Activated T-helper 1 cell treated with anti-CD3 and anti-CD28 coated beads, Interleukin-12 subunit alpha, Interleukin-12 subunit beta, Interleukin-2, Interleukin-4 antibody, amounts not matched to agents 30 ng/mL and 10 ng/mL and 1 ng/mL, durations not matched to agents 14 hours and 24 hours and 36 hours (primary cell): ENCODE data around the gene ESR1. TPM values are rescaled to one million over a fixed set of nuclear protein-coding genes. Genes with fewer than 3 reads are reported as not detected.

Source experiments
- DNase-seq: peaks from one replicate; pipeline ENCODE4 v3.0.0; 2021; ENCODE audit warnings: low spot score
- H3K27ac Mint-ChIP-seq: one replicate; pipeline ENCODE4 v1.8.0; 2021; ENCODE audit warnings: mild to moderate bottlenecking, mixed read lengths
- H3K27me3 Mint-ChIP-seq: one replicate; pipeline ENCODE4 v1.8.0; 2022; ENCODE audit warnings: mild to moderate bottlenecking, moderate library complexity, mixed read lengths; ENCODE audit not compliant: insufficient read depth
- H3K36me3 Mint-ChIP-seq: one replicate; pipeline ENCODE4 v1.8.0; 2021; ENCODE audit warnings: low read depth, mixed read lengths
- H3K4me1 Mint-ChIP-seq: one replicate; pipeline ENCODE4 v1.8.0; 2021; ENCODE audit warnings: low read depth, mixed read lengths
- H3K4me3 Mint-ChIP-seq: one replicate; pipeline ENCODE4 v1.8.0; 2021; ENCODE audit warnings: mild to moderate bottlenecking, moderate library complexity, mixed read lengths
- H3K9me3 Mint-ChIP-seq: one replicate; pipeline ENCODE4 v1.8.0; 2021; ENCODE audit warnings: mixed read lengths
- intact Hi-C: fragments of 100-400 bp; cut with micrococcal nuclease; formaldehyde crosslinking; loops from one replicate; pipeline ENCODE4 v1.15.1; 2024
- total RNA-seq: library from RNA; stranded (reverse); gene quantifications from 2 replicates; pipeline ENCODE4 v1.2.3, GENCODE V29; 2022

ESR1 gene
- total RNA-seq, 1 donor from 2014 or later: 0.34 TPM

DNA sequence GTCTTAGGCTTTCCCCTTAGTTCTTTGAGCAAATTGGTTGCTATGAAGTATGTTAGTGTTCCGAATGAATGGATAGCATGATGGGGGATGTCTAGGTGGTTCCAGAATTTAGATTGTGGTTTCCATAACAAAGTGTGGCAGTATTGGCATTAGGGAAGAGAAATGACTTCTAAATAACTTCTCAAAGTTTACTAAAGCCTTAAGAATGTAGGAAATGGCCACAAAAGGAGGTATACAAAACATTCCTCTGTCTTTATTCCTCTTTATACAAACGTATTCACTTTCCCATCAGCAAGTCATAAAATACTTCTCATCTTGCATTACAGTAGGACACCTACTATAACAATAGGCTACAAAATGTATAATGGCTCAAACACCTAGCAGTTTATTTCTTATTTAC lies 279.6 kb downstream of the ESR1 start:
- Mint-ChIP-seq H3K4me1 (no peaks in the 10 kb centered on the region), H3K36me3 (no peaks in the 10 kb centered on the region), H3K9me3 (no peaks in the 10 kb centered on the region), H3K27ac (no peak overlapping the region), H3K27me3 (peaks cover 2% of the 10 kb centered on the region), H3K4me3 (no peak overlapping the region)
- intact Hi-C loops: no loop called here
- DNase-seq: no peak

DNA sequence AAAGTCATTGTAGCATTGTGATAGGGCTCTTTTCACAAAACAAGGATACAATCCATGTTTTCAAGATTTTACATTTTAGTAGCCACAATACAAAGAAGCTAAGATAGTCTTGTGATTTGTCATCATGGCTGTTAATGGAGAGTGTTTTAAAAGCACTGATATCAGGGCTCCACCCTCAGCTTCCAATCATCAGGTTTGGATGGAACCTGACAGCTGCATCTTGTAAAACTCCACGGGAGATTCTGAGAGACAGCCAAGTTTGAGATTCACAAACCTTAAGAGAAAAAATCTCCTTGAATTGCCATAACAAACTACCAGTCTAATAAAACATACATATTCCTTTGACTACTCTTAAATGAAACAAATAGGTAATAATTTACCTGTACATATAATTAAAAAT lies 280.2 kb downstream of the ESR1 start:
- H3K36me3 Mint-ChIP-seq: no peaks in the 10 kb centered on the region
- H3K27me3 Mint-ChIP-seq: peaks cover 2% of the 10 kb centered on the region
- intact Hi-C loops: no loop called here
- no peak for DNase-seq
- no peak overlapping the region for H3K4me3 Mint-ChIP-seq
- H3K4me1 Mint-ChIP-seq: no peaks in the 10 kb centered on the region
- no peak overlapping the region for H3K27ac Mint-ChIP-seq
- H3K9me3 Mint-ChIP-seq: no peaks in the 10 kb centered on the region

DNA sequence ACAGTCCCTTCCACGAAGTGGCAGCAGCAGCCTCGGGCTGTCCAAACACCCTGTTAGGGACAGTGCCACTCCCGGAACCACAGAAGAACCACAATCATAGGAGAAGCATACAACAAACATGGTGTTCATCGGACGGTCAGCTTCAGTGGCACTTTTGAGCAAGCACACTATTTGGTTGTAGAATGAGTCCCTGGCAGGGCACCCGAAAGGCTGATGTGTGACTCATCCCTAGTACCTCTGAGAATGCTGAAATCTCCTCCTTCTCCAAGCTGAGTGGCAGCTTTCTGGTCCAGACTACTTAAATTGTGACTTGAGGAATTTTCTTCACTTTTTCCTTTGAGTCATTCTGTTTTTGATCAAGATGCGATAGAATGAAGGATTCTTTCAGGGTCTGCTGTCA lies 282.5 kb downstream of the ESR1 start:
- no peaks in the 10 kb centered on the region for H3K9me3 Mint-ChIP-seq
- H3K4me1 Mint-ChIP-seq: no peaks in the 10 kb centered on the region
- H3K4me3 Mint-ChIP-seq: no peak overlapping the region
- intact Hi-C loops: no loop called here
- DNase-seq: no peak
- H3K27ac Mint-ChIP-seq: no peak overlapping the region
- no peaks in the 10 kb centered on the region for H3K36me3 Mint-ChIP-seq
- peaks cover 2% of the 10 kb centered on the region for H3K27me3 Mint-ChIP-seq

DNA sequence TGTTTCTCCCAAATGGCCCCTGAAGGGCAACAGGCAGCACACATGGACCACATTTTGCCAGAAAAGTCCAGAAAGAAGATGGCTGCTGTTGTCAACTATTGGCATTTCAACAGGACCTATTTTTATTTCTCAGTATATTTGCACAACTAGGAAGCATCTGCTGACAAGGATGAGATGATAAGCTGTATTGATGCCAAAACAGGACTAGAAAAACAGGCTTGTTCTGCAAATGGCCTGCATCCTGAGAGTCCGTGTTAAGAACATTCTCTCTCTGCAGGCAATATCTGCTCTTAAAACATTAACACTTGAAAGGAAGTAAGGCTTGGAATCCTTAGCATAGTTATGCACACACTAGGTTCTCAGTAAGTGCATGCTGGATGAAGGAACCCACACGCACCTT lies 283.7 kb downstream of the ESR1 start:
- H3K27me3 Mint-ChIP-seq: peaks cover 2% of the 10 kb centered on the region
- intact Hi-C loops: no loop called here
- H3K4me3 Mint-ChIP-seq: no peak overlapping the region
- H3K36me3 Mint-ChIP-seq: no peaks in the 10 kb centered on the region
- no peaks in the 10 kb centered on the region for H3K9me3 Mint-ChIP-seq
- DNase-seq: no peak
- H3K27ac Mint-ChIP-seq: no peak overlapping the region
- no peaks in the 10 kb centered on the region for H3K4me1 Mint-ChIP-seq

DNA sequence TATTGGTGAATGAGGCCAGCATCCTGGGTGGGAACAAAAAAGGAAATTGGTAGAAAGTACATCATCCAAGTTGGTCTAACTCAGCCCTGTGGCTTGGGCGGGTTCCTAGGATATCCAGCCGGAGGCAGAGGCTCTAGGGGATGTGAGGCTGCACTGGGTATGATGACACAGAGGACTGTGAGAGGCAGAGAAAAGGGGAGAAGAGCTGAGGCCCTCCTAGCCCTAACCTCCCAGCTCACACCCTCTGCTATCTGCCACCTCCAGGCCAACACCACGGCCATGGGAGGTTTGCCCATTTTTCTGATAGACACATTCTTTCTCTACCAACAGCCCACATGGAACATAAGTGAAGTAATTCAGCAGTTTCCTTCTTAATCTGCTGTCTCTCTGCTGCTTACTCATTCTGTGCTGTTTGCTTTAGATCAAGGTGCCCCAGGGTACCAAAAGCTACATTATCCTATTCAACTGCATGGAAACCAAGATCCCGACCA lies 284.4 kb downstream of the ESR1 start:
- H3K4me1 Mint-ChIP-seq: no peaks in the 10 kb centered on the region
- peaks cover 2% of the 10 kb centered on the region for H3K27me3 Mint-ChIP-seq
- no peak for DNase-seq
- H3K27ac Mint-ChIP-seq: no peak overlapping the region
- intact Hi-C loops: no loop called here
- no peak overlapping the region for H3K4me3 Mint-ChIP-seq
- no peaks in the 10 kb centered on the region for H3K36me3 Mint-ChIP-seq
- no peaks in the 10 kb centered on the region for H3K9me3 Mint-ChIP-seq

DNA sequence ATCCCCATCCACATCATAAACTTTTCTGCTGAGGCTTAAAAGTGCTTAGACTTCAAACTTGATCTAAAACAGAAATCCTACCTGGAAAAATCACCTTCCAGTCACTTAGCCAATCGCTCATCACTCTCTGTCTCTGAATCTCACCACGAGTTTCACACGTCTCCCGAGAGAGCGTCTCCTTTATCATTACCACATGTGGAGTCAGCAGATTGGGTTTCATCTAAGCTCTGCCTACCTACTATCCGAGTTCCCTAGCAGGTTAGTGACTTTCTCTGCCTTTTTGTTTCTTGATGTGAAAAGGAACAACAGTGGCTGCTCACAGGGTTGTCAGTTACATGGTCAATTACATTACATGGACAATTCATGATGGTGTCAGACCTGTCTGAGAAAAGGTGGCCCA lies 286.2 kb downstream of the ESR1 start:
- H3K9me3 Mint-ChIP-seq: no peaks in the 10 kb centered on the region
- intact Hi-C loops: no loop called here
- H3K27me3 Mint-ChIP-seq: no peaks in the 10 kb centered on the region
- no peaks in the 10 kb centered on the region for H3K4me1 Mint-ChIP-seq
- no peak overlapping the region for H3K27ac Mint-ChIP-seq
- H3K36me3 Mint-ChIP-seq: no peaks in the 10 kb centered on the region
- DNase-seq: no peak
- no peak overlapping the region for H3K4me3 Mint-ChIP-seq

DNA sequence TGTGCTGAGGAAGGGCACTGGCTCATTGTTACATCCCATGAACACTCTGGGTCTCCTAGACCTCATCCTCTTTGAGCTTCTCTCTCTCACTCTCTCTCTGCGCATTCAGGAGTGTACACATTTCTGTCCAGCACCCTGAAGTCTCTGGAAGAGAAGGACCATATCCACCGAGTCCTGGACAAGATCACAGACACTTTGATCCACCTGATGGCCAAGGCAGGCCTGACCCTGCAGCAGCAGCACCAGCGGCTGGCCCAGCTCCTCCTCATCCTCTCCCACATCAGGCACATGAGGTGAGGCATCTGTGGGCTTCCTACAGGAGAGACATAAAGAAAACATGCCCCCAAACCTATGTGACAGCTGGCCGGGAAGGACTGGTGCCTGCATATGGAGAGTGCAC lies 286.8 kb downstream of the ESR1 start:
- Mint-ChIP-seq H3K36me3 (no peaks in the 10 kb centered on the region), H3K4me3 (no peak overlapping the region), H3K27me3 (no peaks in the 10 kb centered on the region), H3K27ac (no peak overlapping the region), H3K4me1 (no peaks in the 10 kb centered on the region), H3K9me3 (no peaks in the 10 kb centered on the region)
- intact Hi-C loops: no loop called here
- DNase-seq: no peak

GRCh38 chr6:152094992-152095592 lies 287.6 kb downstream of the ESR1 start:
- no peak for DNase-seq
- H3K27ac Mint-ChIP-seq: no peak overlapping the region
- H3K4me1 Mint-ChIP-seq: no peaks in the 10 kb centered on the region
- no peaks in the 10 kb centered on the region for H3K9me3 Mint-ChIP-seq
- no peak overlapping the region for H3K4me3 Mint-ChIP-seq
- H3K27me3 Mint-ChIP-seq: no peaks in the 10 kb centered on the region
- no peaks in the 10 kb centered on the region for H3K36me3 Mint-ChIP-seq
- intact Hi-C loops: no loop called here

DNA sequence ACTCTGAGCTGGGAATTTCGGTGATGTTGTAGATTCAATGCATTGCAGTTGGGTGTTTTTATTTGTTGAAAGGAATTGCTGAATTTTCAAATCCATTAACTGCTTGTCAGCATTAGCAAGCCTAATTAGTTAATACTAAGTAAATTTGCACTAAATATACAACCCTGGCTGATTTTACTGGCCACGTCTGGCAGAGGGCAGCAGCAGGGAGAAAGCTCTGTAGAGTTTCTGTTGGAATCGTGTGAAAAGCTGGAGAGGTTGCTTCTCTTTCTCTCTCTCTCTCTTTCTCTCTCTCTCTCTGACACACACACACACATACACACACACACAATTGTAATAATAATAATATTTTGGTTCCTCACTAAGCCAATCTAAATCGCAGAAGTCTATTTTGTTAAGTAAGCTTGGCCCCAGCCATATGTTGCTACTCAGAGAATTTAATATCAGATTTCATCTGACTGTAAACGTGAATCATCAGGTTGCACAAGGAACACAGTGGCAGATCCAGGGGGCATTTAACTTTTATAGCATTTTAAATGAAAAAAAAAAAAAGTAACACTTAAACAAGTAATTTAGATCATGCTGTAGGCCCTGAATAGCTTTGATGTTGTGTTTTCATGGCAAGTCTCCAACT lies 289.5 kb downstream of the ESR1 start:
- Mint-ChIP-seq H3K9me3 (no peaks in the 10 kb centered on the region), H3K27ac (no peak overlapping the region), H3K36me3 (no peaks in the 10 kb centered on the region), H3K27me3 (peaks cover 2% of the 10 kb centered on the region), H3K4me3 (no peak overlapping the region), H3K4me1 (no peaks in the 10 kb centered on the region)
- intact Hi-C loops: no loop called here
- no peak for DNase-seq

GRCh38 chr6:152098683-152099082 lies 291.2 kb downstream of the ESR1 start:
- no peak for DNase-seq
- H3K27me3 Mint-ChIP-seq: peaks cover 2% of the 10 kb centered on the region
- no peaks in the 10 kb centered on the region for H3K36me3 Mint-ChIP-seq
- no peaks in the 10 kb centered on the region for H3K4me1 Mint-ChIP-seq
- intact Hi-C loops: no loop called here
- H3K9me3 Mint-ChIP-seq: no peaks in the 10 kb centered on the region
- no peak overlapping the region for H3K4me3 Mint-ChIP-seq
- H3K27ac Mint-ChIP-seq: no peak overlapping the region

DNA sequence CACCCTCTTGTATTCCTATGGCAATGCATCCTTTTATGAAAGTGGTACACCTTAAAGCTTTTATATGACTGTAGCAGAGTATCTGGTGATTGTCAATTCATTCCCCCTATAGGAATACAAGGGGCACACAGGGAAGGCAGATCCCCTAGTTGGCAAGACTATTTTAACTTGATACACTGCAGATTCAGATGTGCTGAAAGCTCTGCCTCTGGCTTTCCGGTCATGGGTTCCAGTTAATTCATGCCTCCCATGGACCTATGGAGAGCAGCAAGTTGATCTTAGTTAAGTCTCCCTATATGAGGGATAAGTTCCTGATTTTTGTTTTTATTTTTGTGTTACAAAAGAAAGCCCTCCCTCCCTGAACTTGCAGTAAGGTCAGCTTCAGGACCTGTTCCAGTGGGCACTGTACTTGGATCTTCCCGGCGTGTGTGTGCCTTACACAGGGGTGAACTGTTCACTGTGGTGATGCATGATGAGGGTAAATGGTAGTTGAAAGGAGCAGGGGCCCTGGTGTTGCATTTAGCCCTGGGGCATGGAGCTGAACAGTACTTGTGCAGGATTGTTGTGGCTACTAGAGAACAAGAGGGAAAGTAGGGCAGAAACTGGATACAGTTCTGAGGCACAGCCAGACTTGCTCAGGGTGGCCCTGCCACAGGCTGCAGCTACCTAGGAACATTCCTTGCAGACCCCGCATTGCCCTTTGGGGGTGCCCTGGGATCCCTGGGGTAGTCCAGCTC lies 292.1 kb downstream of the ESR1 start:
- intact Hi-C loops: no loop called here
- Mint-ChIP-seq H3K27me3 (peaks cover 2% of the 10 kb centered on the region), H3K27ac (no peak overlapping the region), H3K9me3 (no peaks in the 10 kb centered on the region), H3K4me3 (no peak overlapping the region), H3K4me1 (no peaks in the 10 kb centered on the region), H3K36me3 (no peaks in the 10 kb centered on the region)
- no peak for DNase-seq

- no peak for DNase-seq
- H3K27ac Mint-ChIP-seq: no peak overlapping the region
- H3K9me3 Mint-ChIP-seq: no peaks in the 10 kb centered on the region
- H3K4me3 Mint-ChIP-seq: no peak overlapping the region
- intact Hi-C loops: no loop called here
- no peaks in the 10 kb centered on the region for H3K36me3 Mint-ChIP-seq
- H3K27me3 Mint-ChIP-seq: peaks cover 2% of the 10 kb centered on the region
- H3K4me1 Mint-ChIP-seq: no peaks in the 10 kb centered on the region
Observed at GRCh38 chr6:152100183-152100618, 292.7 kb downstream of the ESR1 start.

- DNase-seq: no peak
- Mint-ChIP-seq H3K4me3 (no peak overlapping the region), H3K27ac (no peak overlapping the region), H3K27me3 (no peaks in the 10 kb centered on the region), H3K9me3 (no peaks in the 10 kb centered on the region), H3K4me1 (no peaks in the 10 kb centered on the region), H3K36me3 (no peaks in the 10 kb centered on the region)
- intact Hi-C loops: no loop called here
Observed at GRCh38 chr6:152107973-152108372, 300.5 kb downstream of the ESR1 start.
